MM.1S (cell line): ENCODE measurements around the gene SEC61A1.

Experiments
- EZH2 ChIP-seq: fragments of 300-600 bp; sonication (generic); optimal IDR thresholded peaks from 2 replicates; pipeline ENCODE3; 2017; ENCODE audit warnings: low read depth, mild to moderate bottlenecking, antibody characterized with exemption, low read length, mixed read lengths
- TF ChIP-seq, protein P1 (sequence below): fragments of 300-600 bp; sonication (generic); IDR thresholded peaks from 2 replicates; pipeline ENCODE4 v1.5.1; 2016; ENCODE audit warnings: antibody characterized with exemption, low read length, mixed read lengths

DNA sequence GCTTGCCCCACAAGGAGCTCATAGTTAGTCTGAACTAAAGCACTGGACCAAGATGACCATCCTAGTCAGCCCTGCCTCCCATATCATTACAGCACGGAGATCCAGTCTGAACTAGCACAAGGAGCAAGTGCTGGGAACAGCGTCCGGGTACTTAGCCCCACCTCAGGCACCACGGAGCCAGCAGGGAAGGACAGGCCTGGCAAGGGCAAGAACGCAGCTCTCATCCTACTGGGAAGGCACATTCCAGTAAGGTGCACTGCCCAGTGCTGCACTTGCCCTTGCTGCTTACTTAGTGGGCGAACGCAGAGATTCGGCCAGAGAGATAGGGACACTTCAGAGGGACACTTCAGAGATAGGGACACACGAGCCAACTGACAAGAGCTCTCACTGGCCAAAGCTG is 27.6 kb downstream of the SEC61A1 start:
- TF ChIP-seq, protein P1, sequence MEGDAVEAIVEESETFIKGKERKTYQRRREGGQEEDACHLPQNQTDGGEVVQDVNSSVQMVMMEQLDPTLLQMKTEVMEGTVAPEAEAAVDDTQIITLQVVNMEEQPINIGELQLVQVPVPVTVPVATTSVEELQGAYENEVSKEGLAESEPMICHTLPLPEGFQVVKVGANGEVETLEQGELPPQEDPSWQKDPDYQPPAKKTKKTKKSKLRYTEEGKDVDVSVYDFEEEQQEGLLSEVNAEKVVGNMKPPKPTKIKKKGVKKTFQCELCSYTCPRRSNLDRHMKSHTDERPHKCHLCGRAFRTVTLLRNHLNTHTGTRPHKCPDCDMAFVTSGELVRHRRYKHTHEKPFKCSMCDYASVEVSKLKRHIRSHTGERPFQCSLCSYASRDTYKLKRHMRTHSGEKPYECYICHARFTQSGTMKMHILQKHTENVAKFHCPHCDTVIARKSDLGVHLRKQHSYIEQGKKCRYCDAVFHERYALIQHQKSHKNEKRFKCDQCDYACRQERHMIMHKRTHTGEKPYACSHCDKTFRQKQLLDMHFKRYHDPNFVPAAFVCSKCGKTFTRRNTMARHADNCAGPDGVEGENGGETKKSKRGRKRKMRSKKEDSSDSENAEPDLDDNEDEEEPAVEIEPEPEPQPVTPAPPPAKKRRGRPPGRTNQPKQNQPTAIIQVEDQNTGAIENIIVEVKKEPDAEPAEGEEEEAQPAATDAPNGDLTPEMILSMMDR = no peak
- TF ChIP-seq EZH2 = no peak
